Kidney epithelial cell (primary cell): ENCODE data around the gene ESAM. TPM values are rescaled to one million over a fixed set of nuclear protein-coding genes. Genes with fewer than 3 reads are reported as not detected.

Experiments
- DNase-seq: peaks from one replicate; pipeline ENCODE4 v3.0.0-alpha.2; 2010; ENCODE audit warnings: low read depth
- H3K27me3 ChIP-seq: 2 replicates; pipeline ENCODE4 v1.6.0; 2011; ENCODE audit warnings: low read length; ENCODE audit not compliant: control insufficient read depth, insufficient read depth
- H3K36me3 ChIP-seq: 2 replicates; pipeline ENCODE4 v1.5.1; 2011; ENCODE audit warnings: low read length; ENCODE audit not compliant: control insufficient read depth, insufficient read depth
- H3K4me3 ChIP-seq: 2 replicates; pipeline ENCODE4 v1.5.1; 2011; ENCODE audit warnings: low read depth, mild to moderate bottlenecking, control low read depth, low read length
- total RNA-seq: library from RNA; depleted of rRNA; stranded (reverse); fragments of >200 nt; gene quantifications from 2 replicates; pipeline ENCODE4 v1.2.3, GENCODE V29; 2015
- TF ChIP-seq, protein P1 (sequence below): IDR thresholded peaks from 2 replicates; pipeline ENCODE4 v1.5.1; 2011; ENCODE audit warnings: mild to moderate bottlenecking, moderate library complexity, low read length, control low read depth, inconsistent platforms; ENCODE audit not compliant: insufficient read depth, poor library complexity, severe bottlenecking

The ESAM gene
- total RNA-seq, 1 donor from 2014 or later = 10.4 TPM

GRCh38 chr11:124717786-124718651 is 44.1 kb downstream of the ESAM start:
- TF ChIP-seq, protein P1, sequence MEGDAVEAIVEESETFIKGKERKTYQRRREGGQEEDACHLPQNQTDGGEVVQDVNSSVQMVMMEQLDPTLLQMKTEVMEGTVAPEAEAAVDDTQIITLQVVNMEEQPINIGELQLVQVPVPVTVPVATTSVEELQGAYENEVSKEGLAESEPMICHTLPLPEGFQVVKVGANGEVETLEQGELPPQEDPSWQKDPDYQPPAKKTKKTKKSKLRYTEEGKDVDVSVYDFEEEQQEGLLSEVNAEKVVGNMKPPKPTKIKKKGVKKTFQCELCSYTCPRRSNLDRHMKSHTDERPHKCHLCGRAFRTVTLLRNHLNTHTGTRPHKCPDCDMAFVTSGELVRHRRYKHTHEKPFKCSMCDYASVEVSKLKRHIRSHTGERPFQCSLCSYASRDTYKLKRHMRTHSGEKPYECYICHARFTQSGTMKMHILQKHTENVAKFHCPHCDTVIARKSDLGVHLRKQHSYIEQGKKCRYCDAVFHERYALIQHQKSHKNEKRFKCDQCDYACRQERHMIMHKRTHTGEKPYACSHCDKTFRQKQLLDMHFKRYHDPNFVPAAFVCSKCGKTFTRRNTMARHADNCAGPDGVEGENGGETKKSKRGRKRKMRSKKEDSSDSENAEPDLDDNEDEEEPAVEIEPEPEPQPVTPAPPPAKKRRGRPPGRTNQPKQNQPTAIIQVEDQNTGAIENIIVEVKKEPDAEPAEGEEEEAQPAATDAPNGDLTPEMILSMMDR = no peak
- no peaks in the 10 kb centered on the region for H3K36me3 ChIP-seq
- DNase-seq = no peak
- H3K4me3 ChIP-seq = peak overlapping the region; percentile 30
- H3K27me3 ChIP-seq = peaks cover 37% of the 10 kb centered on the region

- Histone ChIP-seq H3K4me3 (no peak overlapping the region), H3K36me3 (no peaks in the 10 kb centered on the region), H3K27me3 (peaks cover 37% of the 10 kb centered on the region)
- no peak for DNase-seq
- TF ChIP-seq, protein P1 = no peak
These were observed 44.7 kb downstream of the ESAM start for GRCh38 chr11:124717421-124717785.

- DNase-seq = no peak
- Histone ChIP-seq H3K4me3 (no peak overlapping the region), H3K27me3 (peaks cover 33% of the 10 kb centered on the region), H3K36me3 (no peaks in the 10 kb centered on the region)
- TF ChIP-seq, protein P1 = no peak
These were observed 45.5 kb downstream of the ESAM start for GRCh38 chr11:124716591-124716990.

- no peaks in the 10 kb centered on the region for H3K36me3 ChIP-seq
- TF ChIP-seq, protein P1 = no peak
- DNase-seq = no peak
- H3K27me3 ChIP-seq = peaks cover 2% of the 10 kb centered on the region
- H3K4me3 ChIP-seq = no peak overlapping the region
These were observed 49.7 kb downstream of the ESAM start for GRCh38 chr11:124712392-124712791.

- no peak overlapping the region for H3K4me3 ChIP-seq
- H3K36me3 ChIP-seq = no peaks in the 10 kb centered on the region
- no peak for DNase-seq
- TF ChIP-seq, protein P1 = no peak
- no peaks in the 10 kb centered on the region for H3K27me3 ChIP-seq
These were observed 54.3 kb downstream of the ESAM start for GRCh38 chr11:124707829-124708228.

Other genes starting within 250 kb of the ESAM start
- not detected in 2 replicates for gene OR8B12, start 218.6 kb downstream of the ESAM start, total RNA-seq
- gene OR8A1, start 192.3 kb downstream of the ESAM start, total RNA-seq = not detected in 2 replicates
- not detected in 2 replicates for gene PANX3, start 150.9 kb downstream of the ESAM start, total RNA-seq
- 45.4 and 53.7 TPM in 2 replicates for gene TBRG1, start 139.4 kb downstream of the ESAM start, total RNA-seq
- 9.4 and 10.3 TPM in 2 replicates for gene SIAE, start 88.6 kb downstream of the ESAM start, total RNA-seq
- gene SPA17, start 88.4 kb downstream of the ESAM start, total RNA-seq = 14.1 and 15.8 TPM in 2 replicates
- gene NRGN, start 22.3 kb downstream of the ESAM start, total RNA-seq = not detected in 2 replicates
- 0.50 TPM in 1 of 2 replicates, not detected in the other for gene VSIG2, start 10.0 kb downstream of the ESAM start, total RNA-seq
- gene MSANTD2, start 38.1 kb upstream of the ESAM start, total RNA-seq = 8.0 and 16.0 TPM in 2 replicates
- gene ROBO3, start 103.1 kb upstream of the ESAM start, total RNA-seq = 57.0 and 70.2 TPM in 2 replicates
- gene ROBO4, start 135.6 kb upstream of the ESAM start, total RNA-seq = 5.1 and 6.3 TPM in 2 replicates
- not detected in 2 replicates for gene HEPN1, start 157.0 kb upstream of the ESAM start, total RNA-seq
- 0.14 and 0.17 TPM in 2 replicates for gene HEPACAM, start 173.8 kb upstream of the ESAM start, total RNA-seq
- 1.4 and 3.1 TPM in 2 replicates for gene CCDC15, start 191.9 kb upstream of the ESAM start, total RNA-seq